Right lobe of liver (tissue), 6 donors: ENCODE data around the gene BACH1. TPM values are rescaled to one million over a fixed set of nuclear protein-coding genes. Genes with fewer than 3 reads are reported as not detected.
A peak's percentile ranks its signal among the peaks of the same experiment; 100 is the strongest.
"Not testable (repeated sequence)": the region's sequence is repeated elsewhere in the genome, so short reads cannot be mapped to it uniquely, and the experiment has no call there.

Experiments used
- ATAC-seq, 4 donors: fragments of 200-7000 bp; cut with Tn5 transposase; one replicate each; pipeline ENCODE4 v1.9.1; 2020; ENCODE audit warnings: mild to moderate bottlenecking in 4 of 4, moderate library complexity in 4 of 4
- DNase-seq, 3 donors: peaks; one replicate each; pipeline ENCODE4 v3.0.0-alpha.2; 2020
- H3K27ac ChIP-seq, 3 donors: fragments of 200-600 bp; one replicate each; pipeline ENCODE4 v1.8.0; 2022
- H3K27me3 ChIP-seq, 2 donors: fragments of 200-600 bp; one replicate each; pipeline ENCODE4 v1.8.0; 2022
- H3K36me3 ChIP-seq, 4 donors: fragments of 200-600 bp; sonication (generic) in 1 of 4; one replicate each; pipeline versions ENCODE4 v1.5.1 to v1.8.0; 2017 to 2022; ENCODE audit warnings: control low read depth in 1 of 4
- H3K4me1 ChIP-seq, 4 donors: fragments of 200-600 bp; sonication (generic) in 1 of 4; one replicate each; pipeline versions ENCODE4 v1.5.1 to v1.8.0; 2017 to 2022; ENCODE audit warnings: control low read depth in 1 of 4
- H3K4me3 ChIP-seq, 3 donors: fragments of 200-600 bp; one replicate each; pipeline ENCODE4 v1.8.0; 2022
- H3K9me3 ChIP-seq, 4 donors: fragments of 200-600 bp; sonication (generic) in 1 of 4; one replicate each; pipeline versions ENCODE4 v1.5.1 to v1.8.0; 2017 to 2022; ENCODE audit warnings: control low read depth in 1 of 4
- CTCF ChIP-seq, 4 donors: fragments of 200-600 bp in 3 of 4; fragments of 450-650 bp in 1 of 4; IDR thresholded peaks; one replicate each; pipeline versions ENCODE4 v1.5.1 to v1.8.0; 2016 to 2022; ENCODE audit warnings: antibody characterized with exemption in 4 of 4, mild to moderate bottlenecking in 2 of 4
- POLR2A ChIP-seq: fragments of 450-650 bp; IDR thresholded peaks from one replicate; pipeline ENCODE4 v1.6.1; 2017; ENCODE audit warnings: antibody characterized with exemption, mild to moderate bottlenecking
- WGBS: methylation state at CpG from one replicate; pipeline ENCODE4 v1.1.6; 2018; ENCODE audit warnings: low coverage, low lambda C conversion rate; ENCODE audit not compliant: insufficient coverage; ENCODE audit errors: missing lambda C conversion rate; 5-methylcytosine and 5-hydroxymethylcytosine counted together
- intact Hi-C, 2 donors: fragments of 100-400 bp; cut with DNase I; formaldehyde crosslinking; loops; one replicate each; pipeline versions ENCODE4 v1.11.2 to v1.14.1; 2022
- total RNA-seq, 6 experiments: library from RNA; depleted of rRNA in 2 of 6; stranded (reverse); fragments of >200 nt in 2 of 6; fragmentation: NEBNext Ultra II Directional in 3 of 6; extraction: Animal tissue kit (Norgen Biotek cat#: 25700) in 3 of 6; gene quantifications; one replicate each; pipeline versions ENCODE4 v1.1.0 to v1.2.4, GENCODE V29; 2016 to 2023
- donor health status: DM: no; HTN: yes; CAD: no.
- donor health status: DM: no; HTN: no; CAD: no.
- donor health status: DM: no; HTN: no; CAD: no.
- donor health status: DM: no; HTN: yes; CAD: no.
- donor health status: DM: no; HTN: yes; CAD: no.

The BACH1 gene
- total RNA-seq, 6 experiments from 2014 or later = 22.7 to 57.5 (median 27.2) TPM

- Histone ChIP-seq H3K4me1 (peaks cover 0 to 7% (median 2%) of the 10 kb centered on the region in 4 donors), H3K27me3 (no peaks in the 10 kb centered on the region), H3K36me3 (no peaks in the 10 kb centered on the region), H3K27ac (peak overlapping the region; percentile 16 to 60 (median 45)), H3K9me3 (no peaks in the 10 kb centered on the region), H3K4me3 (peak overlapping the region in 1 of 3 donors; percentile 11)
- TF ChIP-seq POLR2A (no peak), CTCF (IDR thresholded peaks at IDR 0.05) (no peak)
- ATAC-seq (peak; percentile 87 to 98 (median 90)), DNase-seq (peak; percentile 24 to 69 (median 57))
- WGBS = 35% methylated on average over 6 of the region's 6 CpGs
- intact Hi-C loops = no loop called here
These were observed 26.8 kb upstream of the BACH1 start for GRCh38 chr21:29271927-29272333.

GRCh38 chr21:29277442-29277841 lies 21.3 kb upstream of the BACH1 start:
- Histone ChIP-seq H3K4me1 (peaks cover 0 to 4% (median 1%) of the 10 kb centered on the region in 4 donors), H3K36me3 (no peaks in the 10 kb centered on the region), H3K4me3 (no peak overlapping the region), H3K27ac (no peak overlapping the region), H3K9me3 (no peaks in the 10 kb centered on the region), H3K27me3 (no peaks in the 10 kb centered on the region)
- TF ChIP-seq POLR2A (no peak), CTCF (IDR thresholded peaks at IDR 0.05) (no peak)
- intact Hi-C loops = no loop called here
- DNase-seq (no peak), ATAC-seq (peak in 1 of 4 donors; percentile 22)

- H3K4me3 ChIP-seq = no peak overlapping the region
- H3K27ac ChIP-seq = no peak overlapping the region
- intact Hi-C loops = no loop called here
- no peak for DNase-seq
- no peak for ATAC-seq
- TF ChIP-seq CTCF (IDR thresholded peaks at IDR 0.05) = no peak
- no peak for TF ChIP-seq POLR2A
- no peaks in the 10 kb centered on the region for H3K9me3 ChIP-seq
- H3K4me1 ChIP-seq = no peaks in the 10 kb centered on the region
- H3K36me3 ChIP-seq = no peaks in the 10 kb centered on the region
- no peaks in the 10 kb centered on the region for H3K27me3 ChIP-seq
These were observed 19.2 kb upstream of the BACH1 start for GRCh38 chr21:29279558-29279957.

GRCh38 chr21:29281801-29282200 lies 16.9 kb upstream of the BACH1 start:
- WGBS = 88% methylated on average over 3 of the region's 3 CpGs
- H3K27ac ChIP-seq, H3K9me3 ChIP-seq, DNase-seq, H3K4me1 ChIP-seq, H3K36me3 ChIP-seq, ATAC-seq, H3K4me3 ChIP-seq, H3K27me3 ChIP-seq, intact Hi-C loops: not testable (repeated sequence)

- ATAC-seq = peak; percentile 77 to 86 (median 80)
- 6% methylated on average over 1 of the region's 1 CpG for WGBS
These were observed 11.3 kb upstream of the BACH1 start for GRCh38 chr21:29287383-29287782.

More at GRCh38 chr21:29287383-29287782, 11.3 kb upstream of the BACH1 start:
- no peaks in the 10 kb centered on the region for H3K36me3 ChIP-seq
- intact Hi-C loops = no loop called here
- TF ChIP-seq POLR2A (no peak), CTCF (IDR thresholded peaks at IDR 0.05) (no peak)
- H3K27me3 ChIP-seq = no peaks in the 10 kb centered on the region
- H3K27ac ChIP-seq = peak overlapping the region in 2 of 3 donors; percentile 21 to 31
- H3K9me3 ChIP-seq = no peaks in the 10 kb centered on the region
- no peak for DNase-seq
- H3K4me1 ChIP-seq = peaks cover 0 to 25% (median 1%) of the 10 kb centered on the region in 4 donors
- H3K4me3 ChIP-seq = no peak overlapping the region
